H9 (cell line): ENCODE results near the gene TPBGL. TPM values are rescaled to one million over a fixed set of nuclear protein-coding genes. Genes with fewer than 3 reads are reported as not detected.

Experiments
- DNase-seq: peaks from one replicate; pipeline ENCODE4 v3.0.0-alpha.2; 2017
- H2AFZ ChIP-seq: one replicate; pipeline ENCODE4 v1.6.1; 2013; ENCODE audit warnings: mild to moderate bottlenecking, low read length, control low read depth, moderate library complexity
- H2AK5ac ChIP-seq: 2 replicates; pipeline ENCODE4 v1.6.1; 2013; ENCODE audit warnings: low read length, control low read depth, mixed read lengths; ENCODE audit not compliant: insufficient read length
- H2BK120ac ChIP-seq: one replicate; pipeline ENCODE4 v1.6.1; 2013; ENCODE audit warnings: low read depth, mild to moderate bottlenecking, low read length, control low read depth, inconsistent platforms; ENCODE audit not compliant: poor library complexity, severe bottlenecking
- H2BK12ac ChIP-seq: 2 replicates; pipeline ENCODE4 v1.6.1; 2013; ENCODE audit warnings: low read length, control low read depth, mixed read lengths, low read depth; ENCODE audit not compliant: insufficient read length
- H2BK15ac ChIP-seq: 2 replicates; pipeline ENCODE4 v1.6.1; 2013; ENCODE audit warnings: low read depth, low read length, control low read depth
- H2BK20ac ChIP-seq: one replicate; pipeline ENCODE4 v1.6.1; 2013; ENCODE audit warnings: low read depth, mild to moderate bottlenecking, low read length, control low read depth, inconsistent platforms; ENCODE audit not compliant: poor library complexity, severe bottlenecking
- H2BK5ac ChIP-seq: 2 replicates; pipeline ENCODE4 v1.6.1; 2013; ENCODE audit warnings: low read length, control low read depth, mixed read lengths; ENCODE audit not compliant: insufficient read length
- H3K14ac ChIP-seq: 2 replicates; pipeline ENCODE4 v1.6.1; 2013; ENCODE audit warnings: low read length, control low read depth; ENCODE audit not compliant: insufficient read depth
- H3K18ac ChIP-seq: 2 replicates; pipeline ENCODE4 v1.6.1; 2013; ENCODE audit warnings: low read depth, mild to moderate bottlenecking, mixed read lengths, low read length, control low read depth; ENCODE audit not compliant: insufficient read length
- H3K23ac ChIP-seq: 2 replicates; pipeline ENCODE4 v1.6.1; 2013; ENCODE audit warnings: low read length, control low read depth, mixed read lengths, low read depth; ENCODE audit not compliant: insufficient read length
- H3K23me2 ChIP-seq: 2 replicates; pipeline ENCODE4 v1.6.1; 2013; ENCODE audit warnings: low read depth, mild to moderate bottlenecking, mixed read lengths, low read length, control low read depth; ENCODE audit not compliant: insufficient read length, poor library complexity, severe bottlenecking
- H3K27ac ChIP-seq: 2 replicates; pipeline ENCODE4 v1.5.1; 2013; ENCODE audit warnings: low read length, control low read depth, mixed read lengths, low read depth; ENCODE audit not compliant: insufficient read length
- H3K27me3 ChIP-seq: 2 replicates; pipeline ENCODE4 v1.6.1; 2013; ENCODE audit warnings: low read length, control low read depth, inconsistent platforms; ENCODE audit not compliant: insufficient read depth
- H3K4ac ChIP-seq: 2 replicates; pipeline ENCODE4 v1.6.1; 2013; ENCODE audit warnings: low read depth, mild to moderate bottlenecking, control low read depth, inconsistent platforms, low read length, moderate library complexity
- H3K4me1 ChIP-seq: 2 replicates; pipeline ENCODE4 v1.6.1; 2013; ENCODE audit warnings: low read length, control low read depth, inconsistent platforms; ENCODE audit not compliant: insufficient read depth
- H3K4me2 ChIP-seq: 2 replicates; pipeline ENCODE4 v1.6.1; 2013; ENCODE audit warnings: low read length, control low read depth, mixed read lengths; ENCODE audit not compliant: insufficient read length, insufficient read depth
- H3K56ac ChIP-seq: 2 replicates; pipeline ENCODE4 v1.6.1; 2013; ENCODE audit warnings: low read depth, mild to moderate bottlenecking, mixed read lengths, low read length, control low read depth; ENCODE audit not compliant: insufficient read length
- H3K79me1 ChIP-seq: 2 replicates; pipeline ENCODE4 v1.6.1; 2013; ENCODE audit warnings: low read depth, mild to moderate bottlenecking, moderate library complexity, low read length, control low read depth, inconsistent platforms; ENCODE audit not compliant: insufficient read depth, poor library complexity, severe bottlenecking
- H3K79me2 ChIP-seq: 2 replicates; pipeline ENCODE4 v1.6.1; 2013; ENCODE audit warnings: low read length, control low read depth, inconsistent platforms; ENCODE audit not compliant: insufficient read depth
- H3K9ac ChIP-seq: 2 replicates; pipeline ENCODE4 v1.6.1; 2013; ENCODE audit warnings: low read length, control low read depth, mixed read lengths; ENCODE audit not compliant: insufficient read length; ENCODE audit errors: extremely low read depth
- H3K9me3 ChIP-seq: one replicate; pipeline ENCODE4 v1.6.1; 2013; ENCODE audit warnings: low read depth, low read length, inconsistent platforms; ENCODE audit not compliant: control insufficient read depth
- H3T11ph ChIP-seq: one replicate; pipeline ENCODE4 v1.6.1; 2013; ENCODE audit warnings: mild to moderate bottlenecking, low read length, control low read depth, inconsistent platforms
- H4K20me1 ChIP-seq: one replicate; pipeline ENCODE4 v1.6.1; 2013; ENCODE audit not compliant: control insufficient read depth, insufficient read length, insufficient read depth
- H4K5ac ChIP-seq: 2 replicates; pipeline ENCODE4 v1.6.1; 2013; ENCODE audit warnings: low read depth, mild to moderate bottlenecking, mixed read lengths, low read length, control low read depth; ENCODE audit not compliant: insufficient read length
- H4K8ac ChIP-seq: replicated peaks from 2 replicates; pipeline ENCODE4 v1.6.1; 2013; ENCODE audit warnings: low read length, control low read depth, mixed read lengths, low read depth; ENCODE audit not compliant: insufficient read length
- H4K91ac ChIP-seq: 2 replicates; pipeline ENCODE4 v1.6.1; 2013; ENCODE audit warnings: low read depth, mild to moderate bottlenecking, moderate library complexity, mixed read lengths, low read length, control low read depth; ENCODE audit not compliant: insufficient read length
- H3K27ac Mint-ChIP-seq, 3 experiments: 2 replicates in 2 of 3; 3 replicates in 1 of 3; pipeline ENCODE4 v1.8.0; 2020 to 2021; ENCODE audit warnings: mixed read lengths in 3 of 3, mild to moderate bottlenecking in 1 of 3, moderate library complexity in 1 of 3
- H3K27me3 Mint-ChIP-seq: 2 replicates; pipeline ENCODE4 v1.8.0; 2021; ENCODE audit warnings: low read depth, mild to moderate bottlenecking, moderate library complexity, mixed read lengths
- H3K36me3 Mint-ChIP-seq, 3 experiments: 2 replicates in 2 of 3; 3 replicates in 1 of 3; pipeline ENCODE4 v1.8.0; 2020 to 2021; ENCODE audit warnings: low read depth in 3 of 3, mixed read lengths in 3 of 3; ENCODE audit not compliant: insufficient read depth in 1 of 3
- H3K4me1 Mint-ChIP-seq, 2 experiments: 2 replicates each; pipeline ENCODE4 v1.8.0; 2020; ENCODE audit warnings: mixed read lengths in 2 of 2
- H3K4me3 Mint-ChIP-seq, 2 experiments: 2 replicates in 1 of 2; 3 replicates in 1 of 2; pipeline ENCODE4 v1.8.0; 2020 to 2021; ENCODE audit warnings: mild to moderate bottlenecking in 2 of 2, mixed read lengths in 2 of 2, moderate library complexity in 1 of 2
- H3K9me3 Mint-ChIP-seq, 2 experiments: 2 replicates in 1 of 2; 3 replicates in 1 of 2; pipeline ENCODE4 v1.8.0; 2020; ENCODE audit warnings: mild to moderate bottlenecking in 2 of 2, mixed read lengths in 2 of 2, moderate library complexity in 1 of 2
- WGBS: extraction: QIAGEN DNeasy Blood & Tissue Kit; methylation state at CpG from one replicate; pipeline ENCODE4 v1.1.7; 2013; ENCODE audit warnings: missing lambda C conversion rate, low lambda C conversion rate, mixed read lengths; ENCODE audit not compliant: insufficient read length; ENCODE audit errors: extremely low coverage; 5-methylcytosine and 5-hydroxymethylcytosine counted together
- total RNA-seq: library from RNA; stranded (reverse); gene quantifications from 2 replicates; pipeline ENCODE4 v1.2.1, GENCODE V29; 2021
- TF ChIP-seq, protein P1 (sequence below): fragments of 200-600 bp; sonication (generic); conservative IDR thresholded peaks from 3 replicates; pipeline ENCODE4 v1.8.0; 2021; ENCODE audit warnings: antibody characterized with exemption, mild to moderate bottlenecking

Gene TPBGL
- total RNA-seq, 1 experiment from 2014 or later = 0.61 TPM

DNA sequence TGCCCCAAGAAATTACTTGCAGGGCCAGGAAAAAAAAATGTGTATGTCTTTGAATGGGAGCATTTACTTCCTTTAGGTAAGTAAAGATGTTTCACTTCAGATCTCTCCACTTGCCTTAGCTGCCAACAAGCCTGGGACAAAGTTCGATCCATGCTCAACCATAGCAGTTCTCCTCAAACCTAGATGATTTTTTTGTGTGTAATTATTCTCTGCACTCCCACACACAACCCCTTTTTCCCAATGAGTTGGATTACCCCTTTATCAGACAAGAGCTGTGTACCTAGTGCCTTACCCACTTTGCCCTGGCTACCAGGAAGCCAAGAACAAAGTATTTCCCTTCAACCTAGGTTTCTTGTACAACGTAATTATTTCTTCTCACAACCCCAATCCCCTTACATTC is 35.6 kb downstream of the TPBGL start:
- no CpG with 5 or more reads among the region's 2 CpGs for WGBS
- H2BK20ac ChIP-seq = no peak overlapping the region

More for the DNA sequence above, 35.6 kb downstream of the TPBGL start:
- Mint-ChIP-seq H3K36me3 (peaks cover 0 to 19% (median 2%) of the 10 kb centered on the region in 3 experiments; a peak in 2 of 7 replicates), H3K27me3 (no peaks in the 10 kb centered on the region; the same call in 1 of the 2 replicates), H3K4me1 (peaks cover 12% of the 10 kb centered on the region in 2 experiments), H3K4me3 (no peak overlapping the region; a peak in 1 of 5 replicates), H3K9me3 (no peaks in the 10 kb centered on the region; a peak in 1 of 5 replicates), H3K27ac (peak overlapping the region in 2 of 3 experiments; percentile 1 to 38; a peak in 3 of 7 replicates)
- Histone ChIP-seq H4K8ac (no peak overlapping the region), H3K4me1 (no peaks in the 10 kb centered on the region), H3K4me2 (no peak overlapping the region), H3K4ac (no peak overlapping the region), H3K23ac (no peak overlapping the region), H3K14ac (no peak overlapping the region), H3K79me1 (no peaks in the 10 kb centered on the region), H2AFZ (no peak overlapping the region), H3K27me3 (no peaks in the 10 kb centered on the region), H4K20me1 (no peaks in the 10 kb centered on the region), H3K9ac (no peak overlapping the region), H2AK5ac (no peak overlapping the region), H2BK15ac (no peak overlapping the region), H3K79me2 (no peaks in the 10 kb centered on the region), H3K18ac (no peak overlapping the region), H2BK120ac (no peak overlapping the region), H3T11ph (no peak overlapping the region), H3K23me2 (no peaks in the 10 kb centered on the region), H2BK12ac (no peak overlapping the region), H4K91ac (no peak overlapping the region), H3K56ac (no peak overlapping the region), H3K27ac (no peak overlapping the region), H3K9me3 (no peaks in the 10 kb centered on the region), H4K5ac (no peak overlapping the region), H2BK5ac (no peak overlapping the region)
- no peak for DNase-seq
- TF ChIP-seq, protein P1, sequence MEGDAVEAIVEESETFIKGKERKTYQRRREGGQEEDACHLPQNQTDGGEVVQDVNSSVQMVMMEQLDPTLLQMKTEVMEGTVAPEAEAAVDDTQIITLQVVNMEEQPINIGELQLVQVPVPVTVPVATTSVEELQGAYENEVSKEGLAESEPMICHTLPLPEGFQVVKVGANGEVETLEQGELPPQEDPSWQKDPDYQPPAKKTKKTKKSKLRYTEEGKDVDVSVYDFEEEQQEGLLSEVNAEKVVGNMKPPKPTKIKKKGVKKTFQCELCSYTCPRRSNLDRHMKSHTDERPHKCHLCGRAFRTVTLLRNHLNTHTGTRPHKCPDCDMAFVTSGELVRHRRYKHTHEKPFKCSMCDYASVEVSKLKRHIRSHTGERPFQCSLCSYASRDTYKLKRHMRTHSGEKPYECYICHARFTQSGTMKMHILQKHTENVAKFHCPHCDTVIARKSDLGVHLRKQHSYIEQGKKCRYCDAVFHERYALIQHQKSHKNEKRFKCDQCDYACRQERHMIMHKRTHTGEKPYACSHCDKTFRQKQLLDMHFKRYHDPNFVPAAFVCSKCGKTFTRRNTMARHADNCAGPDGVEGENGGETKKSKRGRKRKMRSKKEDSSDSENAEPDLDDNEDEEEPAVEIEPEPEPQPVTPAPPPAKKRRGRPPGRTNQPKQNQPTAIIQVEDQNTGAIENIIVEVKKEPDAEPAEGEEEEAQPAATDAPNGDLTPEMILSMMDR = no peak
